Activated CD4-positive, alpha-beta T cell treated with anti-CD3 and anti-CD28 coated beads, Interleukin-2, amount 10 ng/mL, durations not matched to agents 7 days and 5 days (primary cell): ENCODE data around the gene TACC2. TPM values are rescaled to one million over a fixed set of nuclear protein-coding genes. Genes with fewer than 3 reads are reported as not detected.

Source experiments
- CTCF ChIA-PET: fragments of 350-600 bp; sonication (Branson Sonifier 250); formaldehyde crosslinking; loops from one replicate; lab custom pipeline; 2021; ENCODE audit warnings: antibody characterized with exemption; lab: Charles Lee
- POLR2A ChIA-PET: fragments of 350-600 bp; sonication (Branson Sonifier 250); formaldehyde crosslinking; loops from one replicate; lab custom pipeline; 2021; ENCODE audit warnings: antibody characterized with exemption; lab: Charles Lee
- DNase-seq: peaks from one replicate; pipeline ENCODE4 v3.0.0-alpha.2; 2020
- H3K27ac Mint-ChIP-seq: one replicate; pipeline ENCODE4 v1.8.0; 2021; ENCODE audit warnings: mild to moderate bottlenecking, moderate library complexity, mixed read lengths
- H3K27me3 Mint-ChIP-seq: one replicate; pipeline ENCODE4 v1.8.0; 2021; ENCODE audit warnings: mixed read lengths
- H3K36me3 Mint-ChIP-seq: one replicate; pipeline ENCODE4 v1.8.0; 2021; ENCODE audit warnings: low read depth, mixed read lengths
- H3K4me1 Mint-ChIP-seq: one replicate; pipeline ENCODE4 v1.8.0; 2021; ENCODE audit warnings: mixed read lengths
- H3K4me3 Mint-ChIP-seq: one replicate; pipeline ENCODE4 v1.8.0; 2021; ENCODE audit warnings: mild to moderate bottlenecking, moderate library complexity, mixed read lengths
- H3K9me3 Mint-ChIP-seq: one replicate; pipeline ENCODE4 v1.8.0; 2021; ENCODE audit warnings: mixed read lengths
- total RNA-seq, 2 experiments: library from RNA; stranded (reverse); gene quantifications; one replicate each; pipeline ENCODE4 v1.2.3, GENCODE V29; 2021

Gene TACC2
- total RNA-seq, 2 experiments from 2014 or later: not detected

GRCh38 chr10:122135251-122136025 is 146.5 kb downstream of the TACC2 start:
- H3K27ac Mint-ChIP-seq: no peak overlapping the region
- ChIA-PET POLR2A (no interaction called here), CTCF (no interaction called here)
- H3K4me1 Mint-ChIP-seq: no peaks in the 10 kb centered on the region
- no peaks in the 10 kb centered on the region for H3K9me3 Mint-ChIP-seq
- no peak for DNase-seq
- H3K36me3 Mint-ChIP-seq: no peaks in the 10 kb centered on the region
- no peaks in the 10 kb centered on the region for H3K27me3 Mint-ChIP-seq
- H3K4me3 Mint-ChIP-seq: no peak overlapping the region

GRCh38 chr10:122138831-122139625 is 150.1 kb downstream of the TACC2 start:
- no peak for DNase-seq
- ChIA-PET POLR2A (no interaction called here), CTCF (interaction anchor here (0.6 kb wide), 1 partner anchor 409 kb away, joined by 3 read pairs; no protein-coding TSS in a partner anchor)
- H3K36me3 Mint-ChIP-seq: no peaks in the 10 kb centered on the region
- no peaks in the 10 kb centered on the region for H3K9me3 Mint-ChIP-seq
- H3K27me3 Mint-ChIP-seq: no peaks in the 10 kb centered on the region
- H3K4me1 Mint-ChIP-seq: no peaks in the 10 kb centered on the region
- H3K27ac Mint-ChIP-seq: no peak overlapping the region
- H3K4me3 Mint-ChIP-seq: no peak overlapping the region

- H3K36me3 Mint-ChIP-seq: no peaks in the 10 kb centered on the region
- DNase-seq: no peak
- H3K27ac Mint-ChIP-seq: no peak overlapping the region
- no peaks in the 10 kb centered on the region for H3K9me3 Mint-ChIP-seq
- no peaks in the 10 kb centered on the region for H3K27me3 Mint-ChIP-seq
- POLR2A ChIA-PET: no interaction called here
- CTCF ChIA-PET: interaction anchor here (1.7 kb wide), 1 partner anchor 19 kb away, joined by 3 read pairs; no protein-coding TSS in a partner anchor
- H3K4me1 Mint-ChIP-seq: no peaks in the 10 kb centered on the region
- H3K4me3 Mint-ChIP-seq: no peak overlapping the region
These were observed 150.7 kb downstream of the TACC2 start for GRCh38 chr10:122139627-122140170.

- Mint-ChIP-seq H3K36me3 (no peaks in the 10 kb centered on the region), H3K4me1 (no peaks in the 10 kb centered on the region), H3K4me3 (no peak overlapping the region), H3K9me3 (peaks cover 4% of the 10 kb centered on the region), H3K27ac (no peak overlapping the region), H3K27me3 (no peaks in the 10 kb centered on the region)
- no peak for DNase-seq
- ChIA-PET CTCF (interaction anchor here (1.7 kb wide), 1 partner anchor 18 kb away, joined by 3 read pairs; no protein-coding TSS in a partner anchor), POLR2A (no interaction called here)
These were observed 151.5 kb downstream of the TACC2 start for GRCh38 chr10:122140461-122140902.

GRCh38 chr10:122140941-122141623 is 152.1 kb downstream of the TACC2 start:
- Mint-ChIP-seq H3K4me1 (no peaks in the 10 kb centered on the region), H3K9me3 (peaks cover 4% of the 10 kb centered on the region), H3K27ac (no peak overlapping the region), H3K27me3 (no peaks in the 10 kb centered on the region), H3K36me3 (no peaks in the 10 kb centered on the region), H3K4me3 (no peak overlapping the region)
- DNase-seq: no peak
- ChIA-PET CTCF (interaction anchor here (1.7 kb wide), 1 partner anchor 18 kb away, joined by 3 read pairs; no protein-coding TSS in a partner anchor), POLR2A (no interaction called here)

- no peaks in the 10 kb centered on the region for H3K27me3 Mint-ChIP-seq
- POLR2A ChIA-PET: no interaction called here
- CTCF ChIA-PET: interaction anchor here (0.6 kb wide), 1 partner anchor 15 kb away, joined by 3 read pairs; no protein-coding TSS in a partner anchor
- no peak overlapping the region for H3K4me3 Mint-ChIP-seq
- H3K9me3 Mint-ChIP-seq: peaks cover 4% of the 10 kb centered on the region
- no peak for DNase-seq
- H3K36me3 Mint-ChIP-seq: no peaks in the 10 kb centered on the region
- H3K4me1 Mint-ChIP-seq: no peaks in the 10 kb centered on the region
- no peak overlapping the region for H3K27ac Mint-ChIP-seq
These were observed 153.1 kb downstream of the TACC2 start for GRCh38 chr10:122141821-122142640.

GRCh38 chr10:122142641-122143237 is 153.8 kb downstream of the TACC2 start:
- CTCF ChIA-PET: interaction anchor here (0.6 kb wide), 1 partner anchor 15 kb away, joined by 3 read pairs; no protein-coding TSS in a partner anchor
- no peak overlapping the region for H3K27ac Mint-ChIP-seq
- peak; percentile 28 for DNase-seq

GRCh38 chr10:122143238-122143841 is 154.4 kb downstream of the TACC2 start:
- no peaks in the 10 kb centered on the region for H3K36me3 Mint-ChIP-seq
- H3K4me3 Mint-ChIP-seq: no peak overlapping the region
- DNase-seq: no peak
- H3K27ac Mint-ChIP-seq: no peak overlapping the region
- no peaks in the 10 kb centered on the region for H3K4me1 Mint-ChIP-seq
- no peaks in the 10 kb centered on the region for H3K27me3 Mint-ChIP-seq
- ChIA-PET CTCF (no interaction called here), POLR2A (no interaction called here)
- peaks cover 4% of the 10 kb centered on the region for H3K9me3 Mint-ChIP-seq

More at GRCh38 chr10:122142641-122143237, 153.8 kb downstream of the TACC2 start:
- Mint-ChIP-seq H3K36me3 (no peaks in the 10 kb centered on the region), H3K27me3 (no peaks in the 10 kb centered on the region), H3K9me3 (peaks cover 4% of the 10 kb centered on the region), H3K4me3 (no peak overlapping the region), H3K4me1 (no peaks in the 10 kb centered on the region)
- POLR2A ChIA-PET: no interaction called here

- Mint-ChIP-seq H3K9me3 (peaks cover 4% of the 10 kb centered on the region), H3K27ac (no peak overlapping the region), H3K4me1 (no peaks in the 10 kb centered on the region), H3K36me3 (no peaks in the 10 kb centered on the region), H3K27me3 (no peaks in the 10 kb centered on the region), H3K4me3 (no peak overlapping the region)
- DNase-seq: no peak
- ChIA-PET CTCF (no interaction called here), POLR2A (no interaction called here)
These were observed 155.2 kb downstream of the TACC2 start for GRCh38 chr10:122144199-122144598.

GRCh38 chr10:122145113-122145512 is 156.2 kb downstream of the TACC2 start:
- no peak overlapping the region for H3K27ac Mint-ChIP-seq
- ChIA-PET CTCF (no interaction called here), POLR2A (no interaction called here)
- H3K4me3 Mint-ChIP-seq: no peak overlapping the region
- no peaks in the 10 kb centered on the region for H3K27me3 Mint-ChIP-seq
- no peak for DNase-seq
- peaks cover 4% of the 10 kb centered on the region for H3K9me3 Mint-ChIP-seq
- H3K36me3 Mint-ChIP-seq: no peaks in the 10 kb centered on the region
- H3K4me1 Mint-ChIP-seq: no peaks in the 10 kb centered on the region

- DNase-seq: no peak
- Mint-ChIP-seq H3K4me3 (no peak overlapping the region), H3K9me3 (peaks cover 4% of the 10 kb centered on the region), H3K36me3 (no peaks in the 10 kb centered on the region), H3K27ac (no peak overlapping the region), H3K27me3 (no peaks in the 10 kb centered on the region), H3K4me1 (no peaks in the 10 kb centered on the region)
- ChIA-PET POLR2A (no interaction called here), CTCF (interaction anchor here (0.7 kb wide), 1 partner anchor 29 kb away, joined by 4 read pairs; no protein-coding TSS in a partner anchor)
These were observed 158.7 kb downstream of the TACC2 start for GRCh38 chr10:122147663-122148062.
